ENCODE data around the gene ZNF200. TPM values are rescaled to one million over a fixed set of nuclear protein-coding genes. Genes with fewer than 3 reads are reported as not detected.
A peak's percentile ranks its signal among the peaks of the same experiment; 100 is the strongest.

Gene ZNF200
- total RNA-seq, 4 donors from 2014 or later = 4.3 to 10.1 (median 4.6) TPM

DNA sequence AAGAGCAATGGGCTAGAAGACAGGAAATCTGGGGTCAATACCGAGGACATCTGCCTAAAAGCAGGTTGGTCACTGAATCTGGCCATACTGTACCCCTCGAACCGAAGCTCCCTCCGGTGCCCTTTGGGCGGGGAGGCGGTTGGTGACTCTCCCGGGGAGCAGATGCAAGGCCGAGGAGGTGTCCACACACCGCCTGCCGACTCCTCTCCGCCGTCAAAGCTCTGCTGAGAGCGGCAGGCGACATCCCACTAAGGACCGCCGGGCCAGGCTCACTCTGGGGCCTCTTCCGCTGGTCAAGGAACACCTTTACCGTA is 458 bp downstream of the ZNF200 start:
- no peak for DNase-seq
- peaks cover 7 to 20% (median 8%) of the 10 kb centered on the region in 3 donors for H3K4me1 ChIP-seq
- TF ChIP-seq POLR2A (IDR thresholded peaks at IDR 0.05) = no peak
- TF ChIP-seq, protein P1, sequence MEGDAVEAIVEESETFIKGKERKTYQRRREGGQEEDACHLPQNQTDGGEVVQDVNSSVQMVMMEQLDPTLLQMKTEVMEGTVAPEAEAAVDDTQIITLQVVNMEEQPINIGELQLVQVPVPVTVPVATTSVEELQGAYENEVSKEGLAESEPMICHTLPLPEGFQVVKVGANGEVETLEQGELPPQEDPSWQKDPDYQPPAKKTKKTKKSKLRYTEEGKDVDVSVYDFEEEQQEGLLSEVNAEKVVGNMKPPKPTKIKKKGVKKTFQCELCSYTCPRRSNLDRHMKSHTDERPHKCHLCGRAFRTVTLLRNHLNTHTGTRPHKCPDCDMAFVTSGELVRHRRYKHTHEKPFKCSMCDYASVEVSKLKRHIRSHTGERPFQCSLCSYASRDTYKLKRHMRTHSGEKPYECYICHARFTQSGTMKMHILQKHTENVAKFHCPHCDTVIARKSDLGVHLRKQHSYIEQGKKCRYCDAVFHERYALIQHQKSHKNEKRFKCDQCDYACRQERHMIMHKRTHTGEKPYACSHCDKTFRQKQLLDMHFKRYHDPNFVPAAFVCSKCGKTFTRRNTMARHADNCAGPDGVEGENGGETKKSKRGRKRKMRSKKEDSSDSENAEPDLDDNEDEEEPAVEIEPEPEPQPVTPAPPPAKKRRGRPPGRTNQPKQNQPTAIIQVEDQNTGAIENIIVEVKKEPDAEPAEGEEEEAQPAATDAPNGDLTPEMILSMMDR (IDR thresholded peaks at IDR 0.05) = no peak
- intact Hi-C loops (cut with DNase I) = no loop called here
- WGBS, 2 donors = 2 to 5% methylated on average over 8 to 11 of the region's 18 CpGs
- peak overlapping the region; percentile 63 to 93 (median 87) for H3K4me3 ChIP-seq
- H3K27ac ChIP-seq = peak overlapping the region; percentile 86 to 98 (median 97)
- peaks cover 0 to 15% (median under 1%) of the 10 kb centered on the region in 3 donors for H3K9me3 ChIP-seq
- H3K36me3 ChIP-seq = peaks cover 4 to 41% (median 22%) of the 10 kb centered on the region in 3 donors
- no peaks in the 10 kb centered on the region for H3K27me3 ChIP-seq

DNA sequence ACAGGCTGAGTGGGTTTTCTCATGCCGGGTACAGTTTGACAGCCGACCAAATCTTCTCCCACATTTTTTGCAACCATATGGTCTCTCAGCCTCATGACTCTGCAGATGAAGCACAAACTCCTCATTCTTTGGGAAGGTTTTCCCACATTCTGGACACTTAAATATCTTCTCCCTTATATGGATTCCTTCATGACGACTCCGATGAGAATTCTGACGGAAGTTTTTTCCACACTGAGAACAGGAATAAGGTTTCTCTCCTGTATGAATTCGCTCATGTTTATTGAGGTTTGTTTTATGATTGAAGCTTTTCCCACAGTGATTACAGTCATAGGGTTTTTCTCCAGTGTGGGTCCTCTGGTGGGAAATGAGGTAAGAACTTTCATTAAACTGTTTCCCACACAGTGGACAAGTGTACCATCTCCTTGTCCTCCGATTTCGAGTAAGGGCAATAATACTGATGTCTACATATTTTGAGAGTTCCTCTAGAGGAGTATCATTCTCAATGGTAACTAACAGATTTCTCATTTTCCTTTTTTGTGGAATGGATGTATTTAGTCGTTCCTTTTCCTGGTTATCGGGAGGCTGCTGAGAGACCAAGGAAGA is 10.9 kb downstream of the ZNF200 start:
- no peaks in the 10 kb centered on the region for H3K4me1 ChIP-seq
- peak overlapping the region in 1 of 4 donors; percentile 0 for H3K4me3 ChIP-seq
- no peaks in the 10 kb centered on the region for H3K27me3 ChIP-seq
- DNase-seq = no peak
- peaks cover 0 to 98% (median 62%) of the 10 kb centered on the region in 3 donors for H3K9me3 ChIP-seq
- TF ChIP-seq, protein P1 (IDR thresholded peaks at IDR 0.05) = no peak
- TF ChIP-seq POLR2A (IDR thresholded peaks at IDR 0.05) = no peak
- peaks cover 11 to 71% (median 18%) of the 10 kb centered on the region in 3 donors for H3K36me3 ChIP-seq
- no peak overlapping the region for H3K27ac ChIP-seq
- intact Hi-C loops (cut with DNase I) = no loop called here
- 96 to 97% methylated on average over 9 to 10 of the region's 10 CpGs for WGBS, 2 donors

GRCh38 chr16:3220839-3221238 is 14.1 kb downstream of the ZNF200 start:
- DNase-seq = no peak
- intact Hi-C loops (cut with DNase I) = no loop called here
- H3K4me3 ChIP-seq = no peak overlapping the region
- peaks cover 0 to 39% (median 18%) of the 10 kb centered on the region in 3 donors for H3K36me3 ChIP-seq
- no peak overlapping the region for H3K27ac ChIP-seq
- TF ChIP-seq, protein P1 (IDR thresholded peaks at IDR 0.05) = no peak
- WGBS, 2 donors = 78 to 83% methylated on average over 8 to 9 of the region's 10 CpGs
- peaks cover 0 to 66% (median 55%) of the 10 kb centered on the region in 3 donors for H3K9me3 ChIP-seq
- H3K27me3 ChIP-seq = no peaks in the 10 kb centered on the region
- H3K4me1 ChIP-seq = no peaks in the 10 kb centered on the region

GRCh38 chr16:3216263-3216640 is 18.7 kb downstream of the ZNF200 start:
- Histone ChIP-seq H3K27me3 (no peaks in the 10 kb centered on the region), H3K36me3 (no peaks in the 10 kb centered on the region), H3K4me3 (no peak overlapping the region), H3K27ac (no peak overlapping the region), H3K4me1 (no peaks in the 10 kb centered on the region), H3K9me3 (peaks cover 0 to 22% (median 12%) of the 10 kb centered on the region in 3 donors)
- DNase-seq = no peak
- TF ChIP-seq, protein P1 (IDR thresholded peaks at IDR 0.05) = no peak
- TF ChIP-seq POLR2A (IDR thresholded peaks at IDR 0.05) = no peak
- 45 to 56% methylated on average over 3 of the region's 3 CpGs for WGBS, 2 donors
- intact Hi-C loops (cut with DNase I) = no loop called here

GRCh38 chr16:3215601-3216262 is 19.2 kb downstream of the ZNF200 start:
- no peak for DNase-seq
- H3K4me1 ChIP-seq = no peaks in the 10 kb centered on the region
- H3K9me3 ChIP-seq = peaks cover 0 to 16% (median 7%) of the 10 kb centered on the region in 3 donors
- 67 to 76% methylated on average over 11 of the region's 11 CpGs for WGBS, 2 donors
- intact Hi-C loops (cut with DNase I) = no loop called here
- no peaks in the 10 kb centered on the region for H3K27me3 ChIP-seq
- no peak overlapping the region for H3K4me3 ChIP-seq
- H3K36me3 ChIP-seq = no peaks in the 10 kb centered on the region
- peak overlapping the region in 1 of 4 donors; percentile 16 for H3K27ac ChIP-seq
- TF ChIP-seq, protein P1 (IDR thresholded peaks at IDR 0.05) = no peak
- no peak for TF ChIP-seq POLR2A (IDR thresholded peaks at IDR 0.05)
